Measurements from ENCODE around the gene KAT2B.
"Not testable (repeated sequence)": the region's sequence is repeated elsewhere in the genome, so short reads cannot be mapped to it uniquely, and the experiment has no call there.

Gene KAT2B

DNA sequence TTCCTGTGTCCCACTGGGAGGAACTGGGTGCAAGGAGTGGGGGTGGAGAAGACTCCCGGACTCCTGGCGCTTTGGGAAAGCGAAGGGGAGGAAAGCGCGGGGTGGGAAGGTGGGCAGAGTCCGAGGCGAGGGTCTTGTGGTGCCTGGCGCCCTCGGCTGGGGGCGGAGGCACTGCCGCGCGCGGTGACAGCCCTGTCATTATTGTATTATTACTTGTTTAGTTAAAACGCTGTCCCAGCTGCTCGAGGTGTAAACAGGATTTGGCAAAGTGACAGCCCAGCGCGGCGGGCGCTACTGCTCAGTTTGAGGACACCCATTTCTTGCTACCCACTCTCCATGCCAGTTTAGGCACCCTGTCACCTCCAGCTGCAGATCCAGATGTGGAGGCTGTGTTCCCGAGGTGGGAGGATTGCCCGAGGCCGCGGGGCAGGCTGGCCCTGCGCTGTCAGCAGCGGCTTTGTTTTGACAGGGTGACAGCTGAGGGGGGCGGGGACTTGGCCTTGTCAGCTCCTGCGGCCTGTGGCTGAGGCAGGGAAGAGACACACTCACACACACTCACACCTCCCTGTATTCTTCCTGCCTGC, 1.0 kb downstream of the KAT2B start:
- DNase-seq (ENCODE audit: low read depth), result peak; percentile 70

DNA sequence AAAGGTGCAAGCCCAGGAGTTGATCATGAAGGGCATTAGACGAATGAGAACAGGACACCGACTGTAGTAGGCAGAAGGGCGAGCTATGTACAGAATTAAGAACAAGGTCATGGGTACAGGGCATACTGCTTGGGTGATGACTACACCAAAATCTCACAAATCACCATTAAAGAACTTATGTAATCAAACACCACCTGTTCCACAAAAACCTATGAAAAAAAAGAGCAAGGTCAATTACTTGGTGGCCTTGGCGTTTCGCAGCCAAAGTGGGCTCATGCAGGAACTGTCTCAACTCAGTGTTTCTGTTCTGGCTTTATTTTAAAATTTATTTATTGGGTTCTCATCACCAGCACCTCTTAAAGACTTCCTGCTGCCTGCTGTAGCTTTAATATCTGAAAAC, 2.1 kb downstream of the KAT2B start:
- DNase-seq (ENCODE audit: low read depth), result no peak

DNA sequence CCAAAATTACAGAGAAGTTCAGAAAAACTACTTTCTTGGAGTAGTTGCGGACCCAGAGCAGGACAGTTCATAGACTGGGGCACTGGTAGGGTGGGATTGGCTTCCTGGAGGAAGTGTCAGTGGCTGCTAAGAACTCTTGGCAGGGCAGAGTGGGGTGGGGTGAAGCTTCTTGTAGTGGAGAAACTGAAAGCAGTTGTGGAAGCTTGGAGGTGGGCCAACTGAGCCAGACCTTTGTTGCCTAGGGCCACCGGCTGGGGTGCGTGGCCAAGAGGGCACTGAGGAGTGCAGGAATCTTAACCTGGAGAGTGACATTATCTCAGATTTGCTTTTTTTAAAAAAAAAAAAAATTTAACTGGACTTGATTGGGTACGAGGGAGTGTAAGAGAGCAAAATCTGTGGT, 3.1 kb downstream of the KAT2B start:
- no peak for DNase-seq (ENCODE audit: low read depth)

DNA sequence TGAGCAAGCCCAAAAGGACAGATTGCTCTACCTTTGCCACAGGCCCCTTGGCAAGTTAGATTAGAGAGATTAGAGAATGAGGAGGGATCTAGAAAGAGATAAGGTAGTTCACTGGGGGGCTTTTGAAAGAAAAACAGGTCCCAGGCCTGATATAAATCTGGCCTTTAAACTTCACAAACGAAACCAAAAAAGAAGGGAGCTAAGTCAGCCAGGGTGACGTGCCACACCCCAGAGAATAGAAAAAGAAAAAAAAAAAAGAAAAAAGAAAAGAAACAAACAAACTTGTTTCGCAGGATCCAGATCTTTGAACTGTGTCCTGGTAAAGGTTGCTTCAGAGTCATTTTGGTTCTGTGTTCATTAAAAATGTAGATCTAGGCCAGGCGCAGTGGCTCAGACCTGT, 3.6 kb downstream of the KAT2B start:
- no peak for DNase-seq (ENCODE audit: low read depth)

DNA sequence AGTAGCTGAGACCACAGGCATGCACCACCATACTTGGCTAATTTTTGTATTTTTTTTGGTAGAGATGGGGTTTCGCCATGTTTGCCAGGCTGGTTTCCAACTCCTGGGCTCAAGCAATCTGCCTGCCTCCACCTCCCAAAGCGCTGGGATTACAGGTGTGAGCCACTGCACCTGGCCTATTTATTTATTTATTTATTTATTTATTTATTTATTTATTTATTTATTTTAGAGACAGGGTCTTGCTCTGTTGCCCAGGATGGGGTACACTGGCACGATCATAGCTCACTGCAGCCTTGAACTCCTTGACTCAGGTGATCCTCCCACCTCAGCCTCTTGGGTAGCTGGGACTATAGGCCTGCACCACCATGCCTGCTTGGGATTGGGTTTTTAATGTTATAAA, 4.9 kb downstream of the KAT2B start:
- not testable (repeated sequence) for DNase-seq (ENCODE audit: low read depth)

DNA sequence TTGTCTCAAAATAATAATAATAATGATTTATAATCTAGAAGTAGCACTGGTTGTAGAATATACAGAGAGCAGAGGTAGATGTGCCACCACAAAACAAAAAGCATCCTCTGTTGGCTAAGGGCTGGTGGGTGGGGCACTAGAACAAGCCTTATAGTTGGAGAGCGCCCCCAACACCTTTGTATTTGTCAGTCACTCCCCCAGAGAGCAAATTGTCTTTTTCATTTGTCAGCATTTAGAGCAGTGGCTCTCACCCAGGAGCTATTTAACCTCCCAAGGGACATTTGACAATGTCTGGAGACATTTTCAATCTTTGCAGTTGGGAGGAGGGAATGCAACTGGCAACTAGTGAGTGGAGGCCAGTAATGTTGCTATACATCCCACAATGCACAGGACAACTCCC, 6.3 kb downstream of the KAT2B start:
- no peak for DNase-seq (ENCODE audit: low read depth)

DNA sequence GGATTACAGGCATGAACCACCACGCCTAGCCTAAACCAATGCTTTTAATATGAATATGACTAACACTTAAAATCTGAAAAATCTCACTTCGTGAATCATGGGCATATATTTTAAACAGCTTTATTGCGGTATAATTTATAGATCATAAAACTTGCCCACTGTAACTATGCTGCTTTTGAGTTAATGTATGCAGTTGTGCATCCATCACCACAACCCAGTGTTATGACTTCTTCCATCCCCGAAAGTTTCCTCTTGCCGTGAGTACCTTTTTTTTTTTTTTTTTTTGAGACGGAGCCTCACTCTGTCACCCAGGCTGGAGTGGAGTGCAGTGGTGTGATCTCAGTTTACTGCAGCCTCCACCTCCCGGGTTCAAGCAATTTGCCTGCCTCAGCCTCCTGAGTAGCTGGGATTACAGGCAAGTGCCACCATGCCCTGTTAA, 7.1 kb downstream of the KAT2B start:
- DNase-seq (ENCODE audit: low read depth), result no peak

DNA sequence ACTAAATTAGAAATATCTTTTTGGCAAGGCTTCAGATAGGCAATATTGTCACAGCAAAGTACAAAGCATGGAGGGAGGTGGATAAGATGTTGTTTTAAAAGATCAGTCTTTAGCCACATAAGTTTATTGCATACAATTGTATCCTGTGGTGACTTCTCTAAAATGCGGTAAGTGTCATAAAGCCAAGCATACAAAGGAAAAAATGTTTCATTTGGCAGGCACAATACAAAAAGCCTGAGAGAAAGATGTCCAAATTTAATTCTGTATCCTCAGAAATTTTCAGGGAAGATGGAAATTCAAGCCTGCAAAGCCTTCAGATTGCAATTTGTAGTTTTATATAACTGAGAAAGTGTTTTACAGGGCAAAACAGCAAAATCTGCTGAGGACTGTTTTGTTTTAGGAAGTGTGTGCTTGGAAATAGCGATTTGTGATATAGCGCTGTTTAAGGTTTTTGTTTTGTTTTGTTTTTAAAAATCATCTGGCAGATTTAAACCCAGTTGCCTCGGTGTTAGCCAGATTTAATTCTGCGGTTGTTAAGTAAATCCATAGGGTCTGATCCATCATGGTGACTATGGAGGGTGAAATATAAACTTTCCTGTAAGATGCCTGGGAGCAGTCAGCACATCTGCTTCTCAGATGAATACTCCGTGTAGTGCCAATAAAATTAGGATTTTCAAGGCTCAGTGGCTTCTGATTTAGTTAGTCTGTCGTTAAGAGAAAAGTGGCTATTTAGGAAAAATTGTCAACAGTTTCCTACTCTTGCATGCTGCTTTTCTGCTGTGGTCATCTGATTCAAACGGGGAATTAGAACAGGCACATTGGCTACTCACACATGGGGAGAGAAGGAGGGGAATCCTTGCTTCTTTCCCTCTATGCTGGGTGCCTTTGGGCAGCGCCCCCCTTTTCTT, 8.0 kb downstream of the KAT2B start:
- DNase-seq (ENCODE audit: low read depth), result no peak

DNA sequence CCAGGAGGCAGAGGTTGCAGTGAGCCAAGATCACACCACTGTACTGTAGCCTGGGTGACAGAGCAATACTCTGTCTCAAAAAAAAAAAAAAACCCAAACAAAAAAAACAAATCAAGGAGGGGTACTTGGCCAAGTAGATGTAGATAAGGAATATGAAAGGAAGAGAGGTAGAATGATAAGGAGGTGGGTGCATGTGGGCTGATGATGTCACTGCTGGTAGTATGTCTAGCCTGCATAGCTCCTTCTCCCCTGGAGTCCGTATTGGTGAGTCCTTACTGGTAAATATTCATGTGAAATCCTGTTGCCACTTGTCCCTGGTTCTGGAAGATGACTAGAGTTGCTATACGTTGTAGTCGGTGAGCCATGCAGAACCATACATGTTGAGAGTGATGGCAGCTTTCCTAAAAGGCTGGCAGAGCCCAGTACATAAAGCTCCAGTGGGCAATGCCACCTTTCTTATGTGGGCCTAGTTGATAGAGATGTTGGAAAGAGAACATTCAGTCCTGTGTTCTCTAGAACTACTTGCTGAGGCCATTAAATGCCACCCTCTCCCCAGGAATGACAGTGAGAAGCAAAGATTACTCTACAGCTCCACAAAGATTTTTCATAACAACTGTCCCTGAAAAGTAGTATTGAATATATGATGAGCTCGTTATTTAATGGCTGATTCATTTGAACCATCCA, 11.0 kb downstream of the KAT2B start:
- DNase-seq (ENCODE audit: low read depth), result no peak

DNA sequence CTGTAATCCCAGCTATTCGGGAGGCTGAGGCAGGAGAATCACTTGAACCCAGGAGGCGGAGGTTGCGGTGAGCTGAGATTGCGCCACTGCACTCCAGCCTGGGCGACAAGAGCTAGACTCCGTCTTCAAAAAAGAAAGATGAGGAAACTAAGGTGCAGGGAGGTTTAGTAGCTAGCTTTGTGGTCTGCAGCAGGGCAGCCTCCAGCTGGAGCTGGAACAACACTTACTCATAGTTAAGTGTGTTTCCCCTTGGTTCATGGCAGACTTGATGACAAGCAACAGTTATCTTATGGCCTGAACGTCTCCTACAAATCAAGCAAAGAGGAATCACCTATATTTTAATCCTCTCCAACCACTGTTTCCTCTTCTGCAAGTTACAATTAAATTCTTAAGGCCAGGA, 12.6 kb downstream of the KAT2B start:
- DNase-seq (ENCODE audit: low read depth), result no peak

DNA sequence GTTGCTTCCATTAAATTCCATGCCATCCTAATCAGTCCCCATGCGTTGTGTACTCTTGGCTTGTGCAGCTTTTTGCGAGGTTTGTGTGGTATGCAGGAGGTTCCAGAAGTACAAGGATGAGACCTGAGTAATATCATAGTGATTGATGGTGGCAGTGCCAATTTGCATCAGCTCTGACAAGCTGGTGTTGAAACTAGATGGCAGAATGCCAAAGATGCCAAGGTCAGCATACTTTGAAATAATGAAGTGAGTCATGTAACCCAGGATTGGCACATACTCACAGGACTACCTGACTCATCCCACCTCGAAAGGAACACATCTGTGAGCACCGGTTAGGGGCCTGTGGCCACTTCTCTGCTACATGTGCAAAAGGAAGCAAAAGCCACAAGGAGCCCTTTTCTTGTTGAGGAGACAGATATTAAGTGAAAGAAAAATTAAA, 14.3 kb downstream of the KAT2B start:
- peak; percentile 26 for DNase-seq (ENCODE audit: low read depth)

DNA sequence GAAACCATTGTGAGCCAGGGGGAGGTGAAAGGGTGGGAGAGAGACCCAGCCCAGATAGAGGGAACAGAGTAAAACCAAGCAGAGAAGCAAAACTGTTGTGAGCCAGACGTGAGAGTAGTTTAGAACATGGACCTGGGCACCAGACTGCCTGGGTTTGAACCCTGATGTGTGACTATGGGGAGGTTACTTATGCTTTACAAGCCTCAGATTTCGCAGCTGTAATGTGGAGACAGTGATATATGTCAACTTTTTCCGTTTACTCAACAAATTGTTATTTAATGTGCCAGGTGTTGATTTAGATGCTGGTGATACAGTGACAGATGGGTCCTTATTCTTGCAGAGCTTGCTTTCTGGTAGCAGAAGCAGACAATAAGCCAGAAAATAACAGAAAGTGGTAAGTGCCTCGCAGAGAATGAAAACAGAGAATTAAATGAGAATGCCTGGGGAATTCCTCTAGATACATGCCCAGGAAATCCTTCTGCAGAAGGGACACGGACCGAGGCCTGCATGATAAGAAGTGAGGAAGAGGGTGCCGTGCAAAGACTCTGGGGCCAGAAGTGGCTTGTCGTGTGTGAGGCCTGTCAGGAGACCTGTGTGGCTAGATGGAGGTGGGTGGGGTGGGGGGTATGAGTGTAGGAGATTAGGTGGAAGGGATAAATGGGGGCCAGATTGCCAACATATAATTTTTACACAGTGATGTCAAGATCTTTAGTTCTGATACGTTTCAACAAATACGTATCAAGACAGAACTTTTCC, 15.0 kb downstream of the KAT2B start:
- no peak for DNase-seq (ENCODE audit: low read depth)

DNA sequence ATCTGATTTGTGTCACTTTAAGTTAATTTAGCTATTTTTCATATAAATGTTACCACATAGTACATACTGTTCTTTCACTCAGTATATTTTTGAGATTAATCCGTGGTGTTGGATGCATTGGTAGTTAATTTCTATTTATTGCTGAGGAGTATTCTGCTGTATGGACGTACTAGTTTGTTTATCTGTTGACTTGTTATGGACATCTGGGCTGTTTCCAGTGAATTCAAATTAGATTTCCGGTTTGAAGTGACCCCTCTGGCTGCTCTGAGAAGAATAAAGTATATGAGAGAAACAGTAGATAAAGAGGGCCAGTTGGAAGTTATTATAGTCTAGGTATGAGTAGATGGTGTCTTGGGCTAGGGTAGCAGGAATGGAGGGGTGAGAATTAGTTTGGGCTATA, 15.6 kb downstream of the KAT2B start:
- DNase-seq (ENCODE audit: low read depth), result no peak

DNA sequence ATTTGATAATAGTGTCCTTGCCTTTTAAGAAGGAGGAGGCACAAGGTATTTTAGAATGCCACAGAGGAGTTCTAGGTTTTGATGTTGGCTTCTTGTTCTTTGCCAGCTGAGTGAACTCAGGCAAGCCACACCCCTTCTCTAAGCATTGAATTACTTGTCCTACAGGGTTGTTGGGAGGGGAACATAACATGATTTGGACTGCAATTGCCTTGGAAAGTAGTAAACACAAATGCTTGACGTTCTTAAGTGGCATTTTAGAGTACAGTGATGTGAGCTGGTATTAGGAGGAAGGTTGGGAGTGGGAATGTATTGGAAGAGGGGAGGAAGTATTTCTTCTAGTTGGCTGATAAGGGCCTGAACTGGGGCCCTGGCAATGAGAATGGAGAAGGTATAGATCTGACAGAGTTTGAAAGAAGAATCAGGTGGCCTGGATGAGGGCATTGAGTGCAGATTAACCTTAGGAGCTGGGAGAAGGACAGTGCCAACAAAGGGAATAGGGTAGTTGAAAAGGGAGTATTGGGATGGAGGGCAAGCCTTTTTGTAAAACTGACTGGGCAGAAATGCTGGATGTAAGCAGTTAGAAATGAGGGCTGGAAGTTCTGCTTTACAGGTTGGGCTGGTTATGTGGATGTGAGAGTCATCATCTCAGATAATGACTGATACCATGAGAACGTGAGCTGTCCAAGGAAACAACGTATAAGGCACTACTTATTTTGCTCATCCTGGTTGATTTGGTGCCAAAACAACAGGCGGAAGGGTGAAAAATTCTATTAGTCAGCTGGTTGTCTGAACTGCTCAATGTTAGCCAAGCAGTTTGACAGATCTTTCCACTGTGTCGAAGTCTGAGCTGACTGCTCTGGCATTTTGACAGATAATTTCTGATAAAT, 16.7 kb downstream of the KAT2B start:
- no peak for DNase-seq (ENCODE audit: low read depth)

DNA sequence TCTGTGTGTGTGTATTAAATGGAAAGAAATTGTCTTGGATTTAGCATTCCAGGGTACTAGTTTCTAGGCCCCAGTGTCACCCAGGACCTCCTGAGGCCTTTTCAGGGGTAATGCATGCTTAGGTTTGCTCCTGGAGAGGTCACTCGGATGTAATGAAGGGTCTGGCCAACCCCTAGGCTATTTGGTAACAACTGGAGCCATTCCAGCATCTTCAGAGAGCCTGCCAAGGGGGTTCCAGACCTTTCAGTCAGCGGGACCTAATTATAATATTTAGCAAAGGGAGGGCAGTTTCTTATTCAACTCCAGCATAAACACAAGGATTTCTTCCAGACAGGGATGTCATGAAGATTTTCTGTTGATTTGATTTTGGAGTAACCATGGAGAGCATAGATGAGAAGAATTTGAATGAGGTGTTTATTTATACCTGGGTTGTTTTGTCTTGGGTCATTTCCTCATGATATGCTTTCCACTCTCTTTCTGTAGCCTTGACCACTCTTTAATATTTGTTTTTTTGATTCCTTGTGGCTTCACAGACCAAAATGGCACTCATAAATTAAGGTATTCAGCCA, 17.4 kb downstream of the KAT2B start:
- no peak for DNase-seq (ENCODE audit: low read depth)

DNA sequence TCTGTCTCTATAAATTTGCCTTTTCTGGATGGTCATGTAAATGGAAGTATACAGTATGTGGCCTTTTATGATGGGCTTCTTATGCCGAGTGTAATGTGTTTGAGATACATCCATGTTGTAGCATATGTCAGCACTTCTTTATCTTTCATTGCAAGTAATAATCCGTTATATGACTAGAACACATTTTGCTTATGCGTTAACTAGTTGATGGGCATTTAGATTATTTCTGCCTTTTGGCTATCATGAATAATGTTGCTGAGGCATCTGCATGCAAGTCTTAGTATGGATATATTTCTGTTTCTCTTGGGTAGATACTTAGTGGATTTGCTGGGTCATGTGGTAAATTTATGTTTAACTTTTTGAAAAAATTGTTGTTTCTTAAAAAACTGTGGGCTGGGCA, 19.7 kb downstream of the KAT2B start:
- DNase-seq (ENCODE audit: low read depth), result no peak

DNA sequence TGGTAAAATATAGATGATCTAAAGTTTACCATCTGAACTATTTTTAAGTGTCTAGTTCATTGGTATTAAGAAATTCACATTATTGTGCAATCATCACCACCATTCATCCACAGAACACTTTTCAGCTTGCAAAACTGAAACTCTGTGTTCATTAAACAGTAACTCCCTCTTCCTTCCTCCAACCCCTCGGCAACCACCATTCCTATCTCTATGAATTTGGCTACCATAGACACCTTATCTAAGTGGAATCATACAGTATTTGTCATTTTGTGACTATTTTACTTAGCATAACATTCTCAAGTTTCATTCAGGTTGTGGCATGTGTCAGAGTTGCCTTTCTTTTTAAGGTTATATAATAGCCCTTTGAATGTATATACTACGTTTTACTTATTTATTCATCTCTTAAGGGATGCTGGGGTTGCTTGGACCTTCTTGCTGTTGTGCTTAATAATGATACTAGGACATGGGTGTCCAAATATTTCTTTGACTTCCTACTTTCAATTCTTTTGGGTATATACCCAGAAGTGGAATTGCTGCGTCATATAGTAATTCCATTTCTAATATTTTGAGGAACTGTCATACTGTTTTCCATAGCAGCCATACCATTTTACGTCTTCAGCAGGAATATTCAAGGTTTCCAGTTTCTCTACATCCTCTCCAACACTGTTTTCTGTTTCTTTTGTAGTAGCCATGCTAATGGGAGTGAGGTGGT, 20.9 kb downstream of the KAT2B start:
- no peak for DNase-seq (ENCODE audit: low read depth)

DNA sequence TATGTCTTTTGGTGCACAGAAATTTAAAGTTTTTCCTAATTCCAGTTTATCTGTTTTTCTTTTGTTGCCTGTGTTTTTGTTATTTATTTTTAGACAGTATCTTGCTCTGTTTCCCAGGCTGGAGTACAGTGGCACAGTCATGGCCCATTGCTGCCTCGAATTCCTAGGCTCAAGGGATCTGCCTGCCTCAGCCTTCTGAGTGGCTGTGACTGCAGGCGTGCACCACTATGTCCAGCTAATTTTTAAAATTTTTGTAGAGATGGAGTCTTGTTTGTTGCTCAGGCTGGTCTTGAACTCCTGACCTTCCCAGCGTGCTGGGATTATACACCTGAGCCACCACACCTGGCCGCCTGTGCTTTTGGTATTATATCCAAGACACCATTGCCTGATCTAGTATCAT, 22.8 kb downstream of the KAT2B start:
- DNase-seq (ENCODE audit: low read depth), result no peak

DNA sequence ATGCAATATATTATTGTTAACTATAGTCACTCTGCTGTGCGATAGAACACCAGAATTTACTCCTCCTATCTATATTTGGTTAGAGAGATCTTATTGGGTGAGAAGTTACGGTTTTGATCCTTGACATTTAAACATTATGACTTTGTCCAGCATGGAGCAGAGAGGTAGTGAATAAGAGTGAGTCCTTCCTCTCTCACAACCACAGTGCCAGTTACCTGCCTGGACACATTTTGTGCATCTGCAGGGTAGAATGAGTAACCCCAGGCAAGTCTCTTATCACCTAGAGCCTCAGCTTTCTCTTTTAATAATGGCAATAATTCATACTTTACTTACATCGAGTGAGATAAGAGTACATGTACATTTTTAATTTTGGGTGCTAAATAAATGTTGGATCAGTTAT, 24.1 kb downstream of the KAT2B start:
- no peak for DNase-seq (ENCODE audit: low read depth)
